H1 (cell line): ENCODE results near the gene USP7.

Experiments
- CREB1 ChIP-seq: IDR thresholded peaks from 2 replicates; pipeline ENCODE4 v1.6.1; 2012; ENCODE audit warnings: inconsistent platforms
- EP300 ChIP-seq, 2 experiments: IDR thresholded peaks; 1 replicate in 1 of 2; 2 replicates in 1 of 2; pipeline ENCODE4 v1.6.1; 2011 to 2012; ENCODE audit warnings: low read depth in 2 of 2, low read length in 2 of 2, mild to moderate bottlenecking in 2 of 2, borderline replicate concordance in 1 of 2, inconsistent platforms in 1 of 2, moderate library complexity in 1 of 2
- JUN ChIP-seq: IDR thresholded peaks from 2 replicates; pipeline ENCODE4 v1.6.1; 2011; ENCODE audit warnings: low read depth, mild to moderate bottlenecking, improper control_type of control experiment, low read length
- POLR2A ChIP-seq, 2 experiments: IDR thresholded peaks; 1 replicate in 1 of 2; 2 replicates in 1 of 2; pipeline ENCODE4 v1.6.1; 2011; ENCODE audit warnings: low read depth in 2 of 2, low read length in 2 of 2, mild to moderate bottlenecking in 2 of 2; ENCODE audit errors: control extremely low read depth in 1 of 2
- ZNF274 ChIP-seq: IDR thresholded peaks from 2 replicates; pipeline ENCODE4 v1.7.0; 2012; ENCODE audit warnings: low read length, borderline replicate concordance; ENCODE audit errors: extremely low read depth

DNA sequence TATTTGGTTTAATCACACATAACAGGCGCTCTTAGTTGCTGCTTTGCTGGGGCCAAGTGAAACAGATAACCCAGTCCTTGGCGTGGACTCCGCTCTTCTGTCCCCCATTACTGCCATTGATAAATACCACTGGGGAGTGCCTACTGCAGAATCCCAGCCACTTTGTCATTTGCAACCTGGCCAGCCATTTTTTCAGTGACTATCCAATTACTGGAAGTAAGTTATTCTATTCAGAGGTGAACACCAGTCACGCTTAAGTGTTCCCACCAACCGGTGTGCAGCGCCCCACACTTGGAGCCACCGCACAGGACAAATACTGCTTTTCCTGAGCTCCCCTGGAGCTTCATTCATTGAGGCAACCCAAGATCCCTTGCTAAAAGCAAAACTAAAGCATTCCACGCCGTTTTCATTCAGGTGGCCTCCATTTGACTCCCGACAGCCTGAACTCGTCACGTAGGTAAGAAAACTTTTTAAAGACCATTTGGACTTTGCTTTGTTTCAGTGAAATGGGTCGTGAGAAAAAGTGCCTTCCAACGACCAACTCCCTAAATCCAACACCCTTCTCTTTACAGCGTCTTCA, 1.8 kb downstream of the USP7 start:
- TF ChIP-seq EP300 (IDR thresholded peaks at IDR 0.05; ENCODE audit: borderline replicate concordance in 1 of 2, low read depth in 2 of 2, low read length in 2 of 2) (no peak), ZNF274 (no peak), JUN (no peak), POLR2A (IDR thresholded peaks at IDR 0.05; ENCODE audit: control extremely low read depth in 1 of 2, low read depth in 2 of 2, low read length in 2 of 2) (no peak), CREB1 (no peak)
